Activated CD4-positive, alpha-beta T cell treated with anti-CD3 and anti-CD28 coated beads, Interleukin-2, amount 50 U/mL, for 16 hours (primary cell): ENCODE data around the gene RCE1.
A peak's percentile ranks its signal among the peaks of the same experiment; 100 is the strongest.

Experiments
- DNase-seq: peaks from one replicate; pipeline ENCODE4 v3.0.0-alpha.2; 2020

RCE1 gene

GRCh38 chr11:66857927-66858185, 14.6 kb downstream of the RCE1 start:
- no peak for DNase-seq

- no peak for DNase-seq
Measured at GRCh38 chr11:66858186-66858938, 15.1 kb downstream of the RCE1 start.

GRCh38 chr11:66858939-66859685, 15.9 kb downstream of the RCE1 start:
- no peak for DNase-seq

- no peak for DNase-seq
Measured at GRCh38 chr11:66859686-66860448, 16.6 kb downstream of the RCE1 start.

GRCh38 chr11:66860449-66860831, 17.2 kb downstream of the RCE1 start:
- no peak for DNase-seq

- no peak for DNase-seq
Measured at GRCh38 chr11:66861038-66861773, 18.0 kb downstream of the RCE1 start.

- DNase-seq = no peak
Measured at GRCh38 chr11:66861774-66862558, 18.7 kb downstream of the RCE1 start.

GRCh38 chr11:66862559-66863037, 19.4 kb downstream of the RCE1 start:
- no peak for DNase-seq

- DNase-seq = no peak
Measured at GRCh38 chr11:66863428-66864125, 20.3 kb downstream of the RCE1 start.

- no peak for DNase-seq
Measured at GRCh38 chr11:66864172-66864901, 21.1 kb downstream of the RCE1 start.

- no peak for DNase-seq
Measured at GRCh38 chr11:66864924-66865697, 21.9 kb downstream of the RCE1 start.

GRCh38 chr11:66866007-66866406, 22.8 kb downstream of the RCE1 start:
- DNase-seq = no peak

- DNase-seq = no peak
Measured at GRCh38 chr11:66866511-66866986, 23.3 kb downstream of the RCE1 start.

- no peak for DNase-seq
Measured at GRCh38 chr11:66867425-66868040, 24.3 kb downstream of the RCE1 start.

GRCh38 chr11:66868082-66868725, 25.0 kb downstream of the RCE1 start:
- DNase-seq = no peak

GRCh38 chr11:66868726-66869566, 25.7 kb downstream of the RCE1 start:
- DNase-seq = peak; percentile 81

- DNase-seq = no peak
Measured at GRCh38 chr11:66869567-66869870, 26.3 kb downstream of the RCE1 start.

- no peak for DNase-seq
Measured at GRCh38 chr11:66870131-66870530, 26.9 kb downstream of the RCE1 start.
